H1 (cell line): ENCODE measurements around the gene ALG9. TPM values are rescaled to one million over a fixed set of nuclear protein-coding genes. Genes with fewer than 3 reads are reported as not detected.

Source experiments
- CTCF ChIA-PET: fragments of 300-600 bp; sonication (Branson Sonifier 250); formaldehyde crosslinking; loops from one replicate; lab custom pipeline; 2021; ENCODE audit not compliant: partially characterized antibody; lab: Charles Lee
- POLR2A ChIA-PET: fragments of 300-600 bp; sonication (Branson Sonifier 250); formaldehyde crosslinking; loops from one replicate; lab custom pipeline; 2021; ENCODE audit warnings: inconsistent platforms; ENCODE audit not compliant: partially characterized antibody; lab: Charles Lee
- DNase-seq, 2 experiments: peaks; one replicate each; pipeline versions ENCODE4 v3.0.0 to v3.0.0-alpha.2; 2010 to 2022; ENCODE audit warnings: low spot score in 2 of 2, low read depth in 1 of 2, mixed read lengths in 1 of 2
- FAIRE-seq: peaks from 2 replicates; lab custom pipeline; 2011; peaks lifted over from hg19 to GRCh38; lab: Jason Lieb, UNC
- H2AFZ ChIP-seq: 2 replicates; pipeline ENCODE4 v1.8.1; 2012; ENCODE audit warnings: low read length, inconsistent platforms
- H2AK5ac ChIP-seq: 2 replicates; pipeline ENCODE4 v1.6.1; 2013; ENCODE audit warnings: low read depth, low read length
- H2BK120ac ChIP-seq: replicated peaks from 2 replicates; pipeline ENCODE3; 2013; ENCODE audit warnings: low read depth, low read length, inconsistent platforms
- H2BK12ac ChIP-seq: 2 replicates; pipeline ENCODE4 v1.6.1; 2013; ENCODE audit warnings: low read depth, low read length
- H2BK15ac ChIP-seq: 2 replicates; pipeline ENCODE4 v1.6.1; 2013; ENCODE audit warnings: low read length
- H2BK20ac ChIP-seq: 2 replicates; pipeline ENCODE4 v1.6.1; 2013; ENCODE audit warnings: low read length
- H2BK5ac ChIP-seq: 2 replicates; pipeline ENCODE4 v1.6.1; 2013; ENCODE audit warnings: low read depth, low read length
- H3K14ac ChIP-seq: 2 replicates; pipeline ENCODE4 v1.6.1; 2013; ENCODE audit warnings: inconsistent platforms; ENCODE audit not compliant: insufficient read length
- H3K18ac ChIP-seq: 2 replicates; pipeline ENCODE4 v1.6.1; 2013; ENCODE audit warnings: low read length; ENCODE audit errors: extremely low read depth
- H3K23ac ChIP-seq: 2 replicates; pipeline ENCODE4 v1.6.1; 2013; ENCODE audit warnings: inconsistent platforms; ENCODE audit not compliant: insufficient read length
- H3K23me2 ChIP-seq: 2 replicates; pipeline ENCODE4 v1.6.1; 2013; ENCODE audit warnings: low read depth, low read length
- H3K27ac ChIP-seq: 2 replicates; pipeline ENCODE4 v1.6.1; 2011; ENCODE audit warnings: low read depth, low read length, inconsistent platforms
- H3K27me3 ChIP-seq, 4 experiments: replicated peaks in 1 of 4; 1 replicate in 1 of 4; 2 replicates in 3 of 4; pipeline versions ENCODE4 v1.6.1 to v1.8.1; 2011 to 2013; ENCODE audit warnings: low read length in 3 of 4, mild to moderate bottlenecking in 3 of 4, inconsistent platforms in 2 of 4, mixed read lengths in 2 of 4, moderate library complexity in 1 of 4; ENCODE audit not compliant: control insufficient read depth in 3 of 4, insufficient read depth in 3 of 4; ENCODE audit errors: extremely low read depth in 1 of 4
- H3K36me3 ChIP-seq, 4 experiments: 2 replicates each; pipeline versions ENCODE4 v1.6.1 to v1.8.1; 2011 to 2013; ENCODE audit warnings: mild to moderate bottlenecking in 4 of 4, low read length in 3 of 4, moderate library complexity in 2 of 4, control low read depth in 1 of 4, inconsistent platforms in 1 of 4; ENCODE audit not compliant: insufficient read depth in 4 of 4, control insufficient read depth in 2 of 4
- H3K4ac ChIP-seq: replicated peaks from 2 replicates; pipeline ENCODE3; 2013; ENCODE audit warnings: low read length, low read depth, mixed read lengths, inconsistent platforms; ENCODE audit not compliant: insufficient read length
- H3K4me1 ChIP-seq, 4 experiments: replicated peaks in 1 of 4; 1 replicate in 1 of 4; 2 replicates in 3 of 4; pipeline versions ENCODE4 v1.6.1 to v1.8.1; 2011 to 2013; ENCODE audit warnings: low read length in 3 of 4, inconsistent platforms in 2 of 4, mixed read lengths in 1 of 4; ENCODE audit not compliant: insufficient read depth in 4 of 4, control insufficient read depth in 3 of 4
- H3K4me2 ChIP-seq, 2 experiments: 2 replicates each; pipeline versions ENCODE4 v1.6.1 to v1.8.1; 2011 to 2013; ENCODE audit warnings: low read depth in 2 of 2, low read length in 2 of 2, control low read depth in 1 of 2, inconsistent platforms in 1 of 2, mild to moderate bottlenecking in 1 of 2; ENCODE audit not compliant: insufficient read depth in 1 of 2
- H3K4me3 ChIP-seq, 4 experiments: fragments of 200-600, 300-600 bp in 1 of 4; sonication (generic), shearing (Covaris generic), sonication (Bioruptor Twin) in 1 of 4; 2 replicates each; pipeline versions ENCODE4 v1.5.1 to v1.8.1; 2011 to 2016; ENCODE audit warnings: low read length in 4 of 4, low read depth in 3 of 4, control low read depth in 2 of 4, inconsistent platforms in 2 of 4, mild to moderate bottlenecking in 2 of 4, mixed read lengths in 1 of 4, moderate library complexity in 1 of 4; ENCODE audit not compliant: insufficient read depth in 2 of 4; ENCODE audit errors: extremely low read depth in 1 of 4
- H3K56ac ChIP-seq: replicated peaks from 2 replicates; pipeline ENCODE3; 2013; ENCODE audit warnings: low read depth, mild to moderate bottlenecking, mixed read lengths, low read length, inconsistent platforms; ENCODE audit not compliant: insufficient read length
- H3K79me1 ChIP-seq: 2 replicates; pipeline ENCODE4 v1.6.1; 2013; ENCODE audit warnings: low read depth, low read length, control low read depth
- H3K79me2 ChIP-seq, 2 experiments: 2 replicates each; pipeline versions ENCODE4 v1.6.1 to v1.8.1; 2012 to 2013; ENCODE audit warnings: low read length in 2 of 2, mild to moderate bottlenecking in 2 of 2, inconsistent platforms in 1 of 2; ENCODE audit not compliant: insufficient read depth in 2 of 2, control insufficient read depth in 1 of 2
- H3K9ac ChIP-seq, 4 experiments: replicated peaks in 1 of 4; 1 replicate in 1 of 4; 2 replicates in 3 of 4; pipeline versions ENCODE4 v1.6.1 to v1.8.1; 2011 to 2013; ENCODE audit warnings: low read depth in 3 of 4, low read length in 3 of 4, control low read depth in 2 of 4, mild to moderate bottlenecking in 2 of 4, moderate library complexity in 2 of 4, inconsistent platforms in 1 of 4; ENCODE audit errors: extremely low read depth in 1 of 4
- H3K9me3 ChIP-seq, 2 experiments: 2 replicates each; pipeline versions ENCODE4 v1.6.1 to v1.8.1; 2012 to 2013; ENCODE audit warnings: mild to moderate bottlenecking in 2 of 2, moderate library complexity in 2 of 2, control low read depth in 1 of 2, inconsistent platforms in 1 of 2, low read depth in 1 of 2, low read length in 1 of 2, mixed read lengths in 1 of 2; ENCODE audit not compliant: insufficient read depth in 2 of 2
- H4K20me1 ChIP-seq, 2 experiments: replicated peaks in 1 of 2; 2 replicates each; pipeline versions ENCODE3 to v1.8.1; 2011 to 2013; ENCODE audit warnings: inconsistent platforms in 2 of 2, low read length in 2 of 2, mild to moderate bottlenecking in 1 of 2; ENCODE audit not compliant: insufficient read depth in 2 of 2, control insufficient read depth in 1 of 2
- H4K5ac ChIP-seq: 2 replicates; pipeline ENCODE4 v1.6.1; 2013; ENCODE audit warnings: low read length, low read depth, mixed read lengths, inconsistent platforms; ENCODE audit not compliant: insufficient read length
- H4K8ac ChIP-seq: 2 replicates; pipeline ENCODE4 v1.8.0; 2013; ENCODE audit warnings: mild to moderate bottlenecking, moderate library complexity, low read length, inconsistent platforms; ENCODE audit not compliant: insufficient read depth; ENCODE audit errors: extremely low read depth
- H4K91ac ChIP-seq: replicated peaks from 2 replicates; pipeline ENCODE3; 2013; ENCODE audit warnings: low read length, mixed read lengths, inconsistent platforms; ENCODE audit not compliant: insufficient read length
- ASH2L ChIP-seq: fragments of 200-600, 300-600 bp; sonication (generic); IDR thresholded peaks from one replicate; pipeline ENCODE4 v1.7.1; 2017; ENCODE audit warnings: low read length
- CTCF ChIP-seq, 3 experiments: IDR thresholded peaks; 1 replicate in 2 of 3; 2 replicates in 1 of 3; pipeline versions ENCODE4 v1.5.1 to v1.6.1; 2011; ENCODE audit warnings: low read length in 3 of 3, mild to moderate bottlenecking in 3 of 3, inconsistent platforms in 2 of 3, low read depth in 1 of 3, moderate library complexity in 1 of 3; ENCODE audit not compliant: insufficient read depth in 1 of 3; ENCODE audit errors: control extremely low read depth in 1 of 3
- GABPA ChIP-seq: IDR thresholded peaks from 2 replicates; pipeline ENCODE4 v1.6.1; 2011; ENCODE audit warnings: mild to moderate bottlenecking, low read length, moderate library complexity, borderline replicate concordance; ENCODE audit not compliant: insufficient read depth
- NANOG ChIP-seq: IDR thresholded peaks from 2 replicates; pipeline ENCODE4 v1.6.1; 2011; ENCODE audit warnings: low read length, low read depth, mild to moderate bottlenecking, inconsistent platforms; ENCODE audit not compliant: insufficient read depth, poor library complexity, severe bottlenecking
- RNF2 ChIP-seq: fragments of 200-900, 300-1000 bp; sonication (generic); IDR thresholded peaks from 2 replicates; pipeline ENCODE4 v1.7.1; 2016; ENCODE audit warnings: borderline replicate concordance, low read depth, mild to moderate bottlenecking, antibody characterized with exemption, low read length; ENCODE audit not compliant: poor library complexity, severe bottlenecking; ENCODE audit errors: missing control alignments
- polyA plus RNA-seq, 7 experiments: library from polyadenylated mRNA; depleted of rRNA in 3 of 7; stranded (reverse) in 5 of 7; unstranded in 2 of 7; fragments of >200 nt in 5 of 7; fragments of 200-250 nt in 2 of 7; gene quantifications; 1 replicate in 5 of 7; 2 replicates in 1 of 7; 4 replicates in 1 of 7; pipeline versions ENCODE4 v1.2.1 to v1.2.3, GENCODE V29; 2011 to 2013; ENCODE audit warnings: missing spikeins in 2 of 7, mixed read lengths in 2 of 7
- total RNA-seq: library from RNA; stranded (reverse); fragmentation: NEBNext Ultra II Directional; extraction: Animal tissue kit (Norgen Biotek cat#: 25700); gene quantifications from 2 replicates; pipeline ENCODE4 v1.2.1, GENCODE V29; 2021

Gene ALG9
- total and polyA plus RNA-seq, 2 of the 8 experiments (the other 6 are each of a cell fraction or from before 2014, with no cell fraction given), result 23.5 to 24.5 TPM

GRCh38 chr11:111855506-111855905, 15.9 kb downstream of the ALG9 start:
- H4K20me1 ChIP-seq, result no peaks in the 10 kb centered on the region
- H2AFZ ChIP-seq, result no peak overlapping the region
- no peak overlapping the region for H3K27ac ChIP-seq
- H2BK120ac ChIP-seq, result no peak overlapping the region
- no peaks in the 10 kb centered on the region for H3K79me1 ChIP-seq
- no peak overlapping the region for H2BK12ac ChIP-seq
- no peak overlapping the region for H3K18ac ChIP-seq
- H2BK15ac ChIP-seq, result no peak overlapping the region
- H3K14ac ChIP-seq, result no peak overlapping the region
- TF ChIP-seq GABPA (no peak), NANOG (no peak), ASH2L (no peak), CTCF (IDR thresholded peaks at IDR 0.05; ENCODE audit: control extremely low read depth in 1 of 3, insufficient read depth in 1 of 3, low read depth in 1 of 3, low read length in 3 of 3) (no peak), RNF2 (no peak)
- no peak overlapping the region for H3K4me2 ChIP-seq
- no peak overlapping the region for H4K91ac ChIP-seq
- no peak for FAIRE-seq
- no peak overlapping the region for H3K23ac ChIP-seq
- ChIA-PET POLR2A (interaction anchor here (0.8 kb wide), 1 partner anchor 73 kb away, joined by 3 read pairs; no protein-coding TSS in a partner anchor), CTCF (interaction anchor here (1.0 to 1.9 kb wide), 4 partner anchors 9 to 126 kb away, joined by 3 to 7 read pairs (median 4); no protein-coding TSS in a partner anchor)
- no peaks in the 10 kb centered on the region for H3K27me3 ChIP-seq
- H2BK5ac ChIP-seq, result no peak overlapping the region
- no peak for DNase-seq
- H3K79me2 ChIP-seq, result no peaks in the 10 kb centered on the region
- H2AK5ac ChIP-seq, result no peak overlapping the region
- no peak overlapping the region for H3K4ac ChIP-seq
- H3K9ac ChIP-seq, result no peak overlapping the region
- H3K9me3 ChIP-seq, result no peaks in the 10 kb centered on the region
- H4K8ac ChIP-seq, result no peak overlapping the region
- no peak overlapping the region for H3K56ac ChIP-seq
- H2BK20ac ChIP-seq, result no peak overlapping the region
- peaks cover 0 to 13% (median 0%) of the 10 kb centered on the region in 4 experiments; a peak in 2 of 8 replicates for H3K36me3 ChIP-seq
- H3K4me1 ChIP-seq, result no peaks in the 10 kb centered on the region
- no peaks in the 10 kb centered on the region for H3K23me2 ChIP-seq
- H3K4me3 ChIP-seq, result no peak overlapping the region
- H4K5ac ChIP-seq, result no peak overlapping the region
